GM12864 (cell line): ENCODE results near the gene BLVRB.

Experiments used
- DNase-seq: peaks from one replicate; pipeline ENCODE4 v3.0.0-alpha.2; 2011; ENCODE audit warnings: low read depth
- H3K4me3 ChIP-seq: 2 replicates; pipeline ENCODE4 v1.5.1; 2011; ENCODE audit warnings: mild to moderate bottlenecking, low read depth, low read length, control low read depth
- TF ChIP-seq, protein P1 (sequence below): IDR thresholded peaks from 2 replicates; pipeline ENCODE4 v1.5.1; 2011; ENCODE audit warnings: low read depth, mild to moderate bottlenecking, moderate library complexity, low read length, control low read depth, inconsistent platforms; ENCODE audit errors: missing control alignments

The BLVRB gene

DNA sequence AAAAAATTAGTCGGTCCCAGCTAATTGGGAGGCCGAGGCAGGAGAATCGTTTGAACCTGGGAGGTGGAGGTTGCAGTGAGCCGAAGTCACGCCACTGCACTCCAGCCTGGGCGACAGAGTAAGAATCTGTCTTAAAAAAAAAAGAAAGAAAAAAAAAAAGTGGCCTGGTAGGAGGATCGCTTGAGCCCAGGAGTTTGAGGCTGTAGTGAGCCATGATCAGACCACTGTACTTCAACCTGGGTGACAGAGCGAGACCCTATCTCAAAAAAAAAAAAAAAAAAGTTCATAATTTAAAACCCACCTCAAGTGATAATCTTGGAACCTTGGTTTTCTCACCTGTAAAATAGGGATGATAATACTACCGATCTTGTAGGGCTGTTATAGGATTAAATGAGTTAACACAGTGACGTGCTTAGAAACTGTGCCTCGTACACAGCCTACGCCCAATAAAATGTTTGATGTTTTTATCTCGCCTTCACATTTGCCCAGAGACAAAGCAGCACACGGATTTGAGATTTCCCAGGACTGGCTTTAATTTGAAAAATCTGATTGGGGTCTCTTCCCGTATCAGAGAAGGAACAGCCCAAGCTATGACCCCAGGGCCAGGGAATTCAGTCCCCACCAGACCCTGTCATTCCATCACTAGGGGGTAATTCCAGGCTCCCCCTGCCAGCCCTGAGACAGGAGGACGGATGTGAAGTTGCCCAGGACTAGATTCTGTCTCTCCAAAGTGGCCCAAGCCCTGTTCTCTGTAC is 43.4 kb downstream of the BLVRB start:
- no peak overlapping the region for H3K4me3 ChIP-seq
- TF ChIP-seq, protein P1, sequence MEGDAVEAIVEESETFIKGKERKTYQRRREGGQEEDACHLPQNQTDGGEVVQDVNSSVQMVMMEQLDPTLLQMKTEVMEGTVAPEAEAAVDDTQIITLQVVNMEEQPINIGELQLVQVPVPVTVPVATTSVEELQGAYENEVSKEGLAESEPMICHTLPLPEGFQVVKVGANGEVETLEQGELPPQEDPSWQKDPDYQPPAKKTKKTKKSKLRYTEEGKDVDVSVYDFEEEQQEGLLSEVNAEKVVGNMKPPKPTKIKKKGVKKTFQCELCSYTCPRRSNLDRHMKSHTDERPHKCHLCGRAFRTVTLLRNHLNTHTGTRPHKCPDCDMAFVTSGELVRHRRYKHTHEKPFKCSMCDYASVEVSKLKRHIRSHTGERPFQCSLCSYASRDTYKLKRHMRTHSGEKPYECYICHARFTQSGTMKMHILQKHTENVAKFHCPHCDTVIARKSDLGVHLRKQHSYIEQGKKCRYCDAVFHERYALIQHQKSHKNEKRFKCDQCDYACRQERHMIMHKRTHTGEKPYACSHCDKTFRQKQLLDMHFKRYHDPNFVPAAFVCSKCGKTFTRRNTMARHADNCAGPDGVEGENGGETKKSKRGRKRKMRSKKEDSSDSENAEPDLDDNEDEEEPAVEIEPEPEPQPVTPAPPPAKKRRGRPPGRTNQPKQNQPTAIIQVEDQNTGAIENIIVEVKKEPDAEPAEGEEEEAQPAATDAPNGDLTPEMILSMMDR, result no peak

DNA sequence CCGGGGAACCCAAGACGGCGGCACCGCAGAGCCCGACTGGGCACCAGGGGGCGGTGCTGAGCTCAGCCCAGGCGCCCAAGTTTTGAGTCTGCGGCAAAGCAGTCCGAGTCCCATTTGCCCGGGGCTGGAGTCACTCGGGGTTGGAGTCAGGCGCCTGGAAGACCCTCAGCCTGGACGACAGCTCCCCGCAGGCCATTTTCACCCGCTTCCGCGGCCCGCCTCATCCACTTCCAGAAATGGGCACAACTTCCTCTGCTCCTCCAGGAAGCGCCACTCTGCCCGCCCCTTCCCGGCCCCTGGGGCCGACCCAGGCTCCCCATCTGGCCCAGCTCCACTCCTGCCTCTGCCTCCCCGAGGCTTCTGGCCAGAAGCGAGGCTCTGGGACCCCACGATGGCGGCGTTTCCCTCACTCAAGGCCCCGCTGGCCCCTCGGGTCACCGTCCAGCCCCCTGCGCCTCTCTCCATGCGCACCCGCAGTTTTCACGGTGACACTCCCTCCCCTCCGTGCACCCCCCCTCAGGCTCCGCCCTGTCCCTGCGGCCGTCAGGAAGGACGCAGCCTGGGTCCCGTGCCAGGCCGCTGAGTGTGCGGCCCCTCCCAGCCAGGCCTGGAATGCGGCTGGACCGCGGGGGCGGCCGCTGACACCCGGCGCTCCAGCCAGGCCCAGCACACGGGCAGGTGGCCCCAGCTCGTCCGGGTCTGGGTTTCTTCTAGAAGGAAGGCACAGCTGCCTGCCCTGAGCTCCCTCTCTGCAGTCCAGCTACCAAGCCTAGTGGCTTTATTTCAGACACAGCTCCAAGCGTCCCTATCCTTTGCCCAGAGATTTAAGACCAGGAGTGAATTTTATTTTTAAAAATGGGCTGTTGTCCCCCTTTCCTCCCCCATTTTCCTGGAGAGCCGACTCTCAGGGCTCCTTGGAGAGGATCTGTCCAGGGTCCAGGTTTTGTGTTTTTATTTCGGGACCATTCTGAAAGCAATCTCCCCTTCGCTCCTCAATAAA is 44.5 kb downstream of the BLVRB start:
- TF ChIP-seq, protein P1, result peak; percentile 96
- DNase-seq, result no peak
- peak overlapping the region; percentile 72 for H3K4me3 ChIP-seq

More for the DNA sequence above, 43.4 kb downstream of the BLVRB start:
- DNase-seq, result no peak

DNA sequence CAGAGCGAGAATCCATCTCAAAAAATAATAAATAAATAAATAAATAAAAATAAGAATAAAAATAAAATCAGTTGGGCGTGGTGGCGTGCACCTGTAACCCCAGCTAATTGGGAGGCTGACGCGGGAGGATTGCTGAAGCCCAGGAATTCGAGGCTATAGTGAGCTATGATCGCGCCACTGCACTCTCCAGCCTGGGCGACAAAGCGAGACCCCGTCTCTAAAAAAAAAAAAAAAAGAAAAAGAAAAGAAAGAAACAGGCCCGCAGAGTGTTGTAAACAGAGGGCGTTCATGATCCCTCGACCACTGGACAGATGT is 45.1 kb downstream of the BLVRB start:
- TF ChIP-seq, protein P1, result no peak
- no peak for DNase-seq
- peak overlapping the region; percentile 72; the same call in 1 of the 2 replicates for H3K4me3 ChIP-seq

DNA sequence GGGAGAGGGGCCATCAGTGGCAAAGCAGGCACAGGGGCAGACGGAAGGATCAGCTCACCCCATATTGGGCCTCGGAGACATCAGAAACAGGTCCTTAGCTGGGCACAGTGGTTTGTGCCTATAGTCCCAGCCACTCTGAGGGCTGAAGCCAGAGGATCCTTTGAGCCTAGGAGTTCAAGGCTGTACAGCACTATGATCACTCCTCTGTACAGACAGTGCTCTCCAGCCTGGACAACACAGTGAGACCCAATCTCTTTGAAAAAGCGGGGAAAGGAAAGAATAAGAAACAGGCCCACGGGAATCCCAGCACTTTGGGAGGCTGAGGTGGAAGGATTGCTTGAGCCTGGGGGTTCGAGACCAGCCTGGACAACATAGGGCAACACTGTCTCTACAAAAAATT is 45.8 kb downstream of the BLVRB start:
- TF ChIP-seq, protein P1, result no peak
- DNase-seq, result no peak
- no peak overlapping the region for H3K4me3 ChIP-seq

DNA sequence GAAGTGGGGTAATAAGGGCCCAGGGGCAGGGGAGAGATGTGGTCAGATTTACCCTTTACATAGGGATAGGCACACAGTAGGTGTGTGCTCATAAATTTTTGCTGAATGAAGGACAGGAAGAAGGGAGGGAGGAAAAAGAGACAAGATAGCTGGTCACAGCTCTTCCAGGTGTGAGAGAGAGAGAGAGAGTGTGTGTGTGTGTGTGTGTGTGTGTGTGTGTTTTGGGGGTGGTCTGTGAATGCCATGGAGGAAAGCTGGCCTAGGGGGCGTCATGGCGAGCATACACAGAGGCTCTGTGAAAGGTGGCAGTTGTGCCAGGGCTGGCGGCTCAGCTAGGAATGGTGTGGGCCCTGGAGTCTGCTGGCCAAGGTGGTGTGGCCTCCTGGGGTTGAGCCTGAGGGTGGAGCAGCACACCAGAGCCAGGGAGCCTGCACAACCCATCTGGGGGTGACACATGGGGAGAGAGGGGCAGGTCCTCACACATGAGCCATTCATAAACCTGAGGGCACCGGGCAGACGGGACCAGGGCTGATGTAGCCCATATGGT is 46.4 kb downstream of the BLVRB start:
- no peak for DNase-seq
- H3K4me3 ChIP-seq, result no peak overlapping the region
- TF ChIP-seq, protein P1, result no peak

DNA sequence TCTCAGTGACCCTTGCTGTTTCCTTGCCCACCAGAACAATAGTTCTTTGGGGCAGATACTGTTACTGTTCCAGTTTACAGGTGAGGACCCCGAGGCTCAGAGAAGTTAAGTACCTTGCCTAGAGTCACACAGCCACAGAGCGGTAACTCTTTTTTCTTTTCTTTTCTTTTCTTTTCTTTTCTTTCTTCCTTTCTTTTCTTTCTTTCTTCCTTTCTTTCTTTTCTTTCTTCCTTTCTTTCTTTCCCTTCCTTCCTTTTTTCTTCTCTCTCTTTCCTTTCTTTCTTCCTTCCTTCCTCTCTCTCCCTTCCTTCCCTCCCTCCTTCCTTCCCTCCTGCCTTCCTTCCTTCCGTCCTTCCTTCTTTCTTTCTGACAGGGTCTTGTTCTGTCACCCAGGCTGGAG is 47.5 kb downstream of the BLVRB start:
- TF ChIP-seq, protein P1, result no peak
- DNase-seq, result no peak
- H3K4me3 ChIP-seq, result no peak overlapping the region
